ENCODE measurements around the gene PPP2R2C.

The PPP2R2C gene

DNA sequence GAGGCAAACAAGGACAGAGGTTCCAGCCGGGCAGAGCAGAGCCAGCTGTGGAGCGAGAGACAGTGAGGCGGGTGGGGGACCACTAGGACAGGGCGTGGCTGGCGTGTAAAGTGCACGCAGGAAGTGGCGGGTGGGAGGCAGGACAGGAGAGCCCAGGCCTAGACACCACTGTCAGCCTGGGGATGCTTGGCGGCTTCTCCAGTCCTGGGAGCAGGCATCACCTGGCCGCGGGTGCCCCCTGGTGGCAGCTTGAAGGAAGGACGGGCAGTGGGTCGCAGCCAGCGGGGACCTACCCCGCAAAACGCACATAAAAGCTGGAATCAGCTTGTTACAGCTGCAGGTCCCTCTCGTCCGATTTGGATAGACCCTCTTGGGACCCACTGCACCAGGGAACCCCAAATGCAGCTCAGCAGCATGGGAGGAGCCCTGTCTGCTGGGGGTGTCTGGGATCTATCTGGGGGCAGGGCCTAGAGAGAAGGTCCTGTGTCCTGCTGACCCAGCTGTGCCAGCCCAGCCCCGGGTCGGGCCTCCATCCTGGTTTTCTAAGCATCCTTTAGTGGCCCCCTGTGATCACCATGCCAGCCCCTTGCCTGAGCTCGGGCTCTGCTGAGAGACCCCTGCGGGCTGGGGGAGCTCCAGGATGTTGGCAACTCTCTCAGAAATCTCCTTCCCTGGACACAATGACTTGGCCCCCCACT lies 145.0 kb downstream of the PPP2R2C start:
- peak; percentile 70 for DNase-seq (ENCODE audit: low read depth)

DNA sequence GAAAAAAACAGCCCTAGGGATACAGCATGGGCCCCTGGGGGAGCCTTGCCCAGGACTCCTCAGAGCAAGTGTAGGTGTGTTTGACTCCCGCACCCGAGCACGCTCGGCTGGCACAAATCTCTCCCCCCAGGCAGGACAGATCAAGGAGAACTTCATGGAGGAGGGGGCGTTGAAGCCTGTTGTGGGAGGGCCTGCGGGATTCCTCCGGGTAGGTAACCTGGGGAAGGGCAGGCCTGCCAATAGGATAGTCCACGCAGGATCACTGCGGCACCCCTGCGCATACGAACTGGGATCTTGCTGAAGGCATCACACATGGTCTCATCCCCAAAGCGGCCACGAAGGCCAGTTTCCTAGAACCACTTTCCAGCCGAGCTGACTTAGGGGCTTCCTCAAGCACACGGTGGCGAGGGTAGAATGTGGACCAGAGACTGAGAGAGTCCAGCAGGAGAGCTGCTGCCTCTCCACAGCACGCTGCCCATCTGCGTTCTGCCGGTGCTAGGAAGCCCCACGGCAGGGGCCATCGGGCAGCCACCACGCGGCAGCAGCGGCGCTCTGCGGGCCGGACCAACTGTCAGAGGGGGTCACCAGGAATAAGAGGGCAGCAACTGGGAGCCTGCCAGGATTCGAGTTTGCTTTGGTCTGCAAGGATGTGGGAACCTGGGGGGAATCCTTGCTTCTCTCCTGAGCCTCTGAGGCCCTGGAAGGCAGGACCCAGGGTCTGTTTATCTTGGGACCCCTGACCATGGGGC lies 145.9 kb downstream of the PPP2R2C start:
- no peak for DNase-seq (ENCODE audit: low read depth)

DNA sequence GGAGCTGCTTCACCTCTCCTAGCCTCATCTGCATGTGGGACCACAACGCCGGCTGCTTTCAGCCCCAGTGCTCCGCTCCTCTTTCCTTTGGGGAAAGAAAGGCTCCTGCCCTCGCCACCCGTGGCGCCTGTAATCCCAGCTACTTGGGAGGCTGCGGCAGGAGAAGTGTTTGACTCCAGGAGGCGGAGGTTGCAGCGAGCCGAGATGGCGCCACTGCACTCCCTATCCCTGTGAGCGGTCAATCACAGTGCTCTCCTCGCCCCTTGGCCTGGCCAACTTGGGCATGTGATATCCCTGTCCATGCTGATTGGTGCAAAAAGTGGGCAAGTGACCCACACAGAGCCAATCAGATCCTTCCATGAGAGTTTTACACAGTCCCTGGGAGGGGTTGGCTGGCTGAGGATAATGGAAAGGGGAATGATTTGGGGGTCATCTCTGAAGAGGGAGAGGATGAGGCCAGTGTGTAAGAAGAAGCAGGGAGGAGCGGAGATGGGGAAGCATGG lies 146.6 kb downstream of the PPP2R2C start:
- DNase-seq (ENCODE audit: low read depth), result no peak

GRCh38 chr4:6324999-6325787 lies 147.2 kb downstream of the PPP2R2C start:
- no peak for DNase-seq (ENCODE audit: low read depth)

DNA sequence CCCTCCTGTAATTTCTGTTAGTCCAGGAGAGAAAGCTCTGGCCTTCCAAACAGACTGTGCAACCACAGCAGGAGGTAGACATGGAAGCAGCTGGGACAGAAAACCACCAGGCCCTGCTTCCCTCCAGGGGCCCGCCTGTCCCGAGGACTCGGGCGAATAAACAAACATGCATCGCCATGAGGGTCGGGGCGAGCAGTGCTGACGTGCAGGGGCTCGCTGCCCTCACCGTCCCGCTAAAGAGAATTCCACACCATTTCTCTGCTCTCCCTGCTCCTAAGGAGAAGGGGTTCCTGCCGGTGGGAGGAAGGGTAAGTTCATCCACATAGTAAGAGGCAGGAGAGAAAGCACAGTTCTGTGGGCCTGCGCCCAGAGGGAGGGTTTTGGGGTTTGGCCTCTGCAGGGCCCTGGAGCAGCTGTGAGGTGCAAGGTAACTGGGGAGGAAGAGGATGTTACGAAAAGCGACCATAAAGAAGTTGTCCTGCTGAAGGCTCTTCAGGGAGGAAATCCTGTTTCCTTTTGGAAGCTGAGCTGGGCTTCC lies 147.9 kb downstream of the PPP2R2C start:
- DNase-seq (ENCODE audit: low read depth), result no peak

DNA sequence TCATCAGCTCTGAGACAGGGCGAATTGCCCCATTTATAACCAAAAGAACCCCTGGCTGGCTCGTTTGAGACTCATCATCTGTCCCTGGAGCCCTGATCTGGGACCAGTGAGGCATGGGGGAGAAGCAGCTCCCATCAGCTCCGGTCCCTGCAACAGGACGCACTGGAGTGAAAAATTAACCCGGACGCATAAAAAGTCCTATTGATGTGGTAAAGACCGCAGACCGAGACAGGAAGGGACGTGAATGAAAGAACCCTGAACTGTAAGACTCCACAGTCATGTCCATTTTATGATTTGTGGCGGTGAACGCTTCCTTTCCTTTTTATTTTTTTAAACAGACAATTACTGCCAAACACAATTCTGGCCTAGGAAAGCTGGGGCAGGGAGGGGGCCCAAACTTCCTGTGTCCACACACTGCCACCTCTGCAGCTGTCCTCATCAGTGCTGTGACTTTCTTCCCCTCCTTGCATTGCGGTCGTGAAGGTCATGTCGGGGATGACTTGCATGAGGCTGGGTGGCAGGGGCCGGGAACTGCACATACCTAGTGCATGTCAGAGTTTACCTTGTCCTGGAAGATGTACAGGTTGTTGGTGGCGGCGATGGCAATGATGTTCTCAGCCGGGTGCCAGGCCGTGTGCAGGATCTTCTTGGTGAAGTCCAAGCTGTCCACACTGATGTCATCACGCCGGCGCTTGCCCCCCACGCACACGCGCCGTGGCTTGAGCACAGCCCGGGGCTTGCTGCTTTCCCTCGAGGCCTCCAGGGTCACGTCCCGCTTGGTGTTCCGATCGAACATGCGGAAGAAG lies 149.4 kb downstream of the PPP2R2C start:
- DNase-seq (ENCODE audit: low read depth), result no peak

- no peak for DNase-seq (ENCODE audit: low read depth)
Measured at GRCh38 chr4:6322067-6322760, 150.2 kb downstream of the PPP2R2C start.

GRCh38 chr4:6321361-6321760 lies 151.1 kb downstream of the PPP2R2C start:
- DNase-seq (ENCODE audit: low read depth), result no peak

GRCh38 chr4:6320663-6321062 lies 151.8 kb downstream of the PPP2R2C start:
- DNase-seq (ENCODE audit: low read depth), result no peak

DNA sequence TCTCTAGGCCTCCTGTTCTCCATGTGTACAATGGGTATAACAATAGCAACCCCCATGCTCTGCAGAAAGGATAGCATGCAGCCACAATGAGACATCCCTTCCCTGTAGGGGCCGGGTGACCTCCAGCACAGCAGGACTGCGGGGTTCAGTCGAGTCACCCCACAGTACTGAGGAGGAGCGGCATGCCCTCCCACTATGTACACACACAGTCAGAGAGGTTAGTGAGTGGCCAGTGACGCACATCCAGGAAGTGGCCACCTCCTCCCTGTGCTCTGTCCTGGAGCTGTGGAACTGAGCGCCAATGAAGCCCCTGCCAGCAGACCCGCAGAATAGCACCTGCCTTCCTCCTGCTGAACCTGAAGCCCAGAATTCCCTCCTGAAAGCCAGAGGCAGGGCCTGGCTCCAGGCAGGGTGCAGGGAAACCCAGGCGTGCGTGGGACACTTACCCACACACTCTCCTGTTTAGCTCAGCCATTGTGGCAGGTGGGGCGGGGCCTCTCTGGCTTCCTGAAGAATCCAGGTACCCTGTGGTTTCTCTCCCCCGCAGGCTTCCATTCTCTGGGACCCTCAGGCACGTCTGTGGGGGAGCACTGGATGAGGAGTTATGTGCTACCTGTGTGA lies 152.8 kb downstream of the PPP2R2C start:
- DNase-seq (ENCODE audit: low read depth), result no peak

DNA sequence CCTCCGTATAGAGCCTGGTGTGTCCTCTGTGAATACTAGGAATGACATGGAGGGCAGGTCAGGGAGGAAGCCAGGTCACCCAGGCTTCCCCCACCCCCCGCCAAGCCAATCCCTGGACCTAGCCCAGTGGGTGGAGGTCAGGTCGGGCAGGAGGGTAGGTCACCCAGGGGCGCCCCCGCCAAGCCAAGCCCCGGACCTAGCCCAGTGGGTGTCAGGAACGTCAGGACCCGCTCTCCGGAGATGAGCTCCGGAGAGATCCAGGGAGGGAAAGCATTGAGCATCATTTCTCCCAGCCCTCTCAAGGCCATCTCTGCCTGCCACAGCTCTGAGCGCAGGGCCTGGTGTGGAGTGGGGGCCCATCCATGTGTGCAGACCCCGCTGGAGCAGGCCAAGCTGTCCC lies 154.2 kb downstream of the PPP2R2C start:
- DNase-seq (ENCODE audit: low read depth), result no peak

- DNase-seq (ENCODE audit: low read depth), result no peak
Measured at GRCh38 chr4:6316461-6317003, 155.9 kb downstream of the PPP2R2C start.

- no peak for DNase-seq (ENCODE audit: low read depth)
Measured at GRCh38 chr4:6313216-6313615, 159.2 kb downstream of the PPP2R2C start.

GRCh38 chr4:6309777-6310176 lies 162.6 kb downstream of the PPP2R2C start:
- no peak for DNase-seq (ENCODE audit: low read depth)

- peak; percentile 8 for DNase-seq (ENCODE audit: low read depth)
Measured at GRCh38 chr4:6308899-6309643, 163.3 kb downstream of the PPP2R2C start.

GRCh38 chr4:6307891-6308290 lies 164.5 kb downstream of the PPP2R2C start:
- no peak for DNase-seq (ENCODE audit: low read depth)

GRCh38 chr4:6307230-6307629 lies 165.2 kb downstream of the PPP2R2C start:
- no peak for DNase-seq (ENCODE audit: low read depth)

- no peak for DNase-seq (ENCODE audit: low read depth)
Measured at GRCh38 chr4:6306299-6306698, 166.1 kb downstream of the PPP2R2C start.

DNA sequence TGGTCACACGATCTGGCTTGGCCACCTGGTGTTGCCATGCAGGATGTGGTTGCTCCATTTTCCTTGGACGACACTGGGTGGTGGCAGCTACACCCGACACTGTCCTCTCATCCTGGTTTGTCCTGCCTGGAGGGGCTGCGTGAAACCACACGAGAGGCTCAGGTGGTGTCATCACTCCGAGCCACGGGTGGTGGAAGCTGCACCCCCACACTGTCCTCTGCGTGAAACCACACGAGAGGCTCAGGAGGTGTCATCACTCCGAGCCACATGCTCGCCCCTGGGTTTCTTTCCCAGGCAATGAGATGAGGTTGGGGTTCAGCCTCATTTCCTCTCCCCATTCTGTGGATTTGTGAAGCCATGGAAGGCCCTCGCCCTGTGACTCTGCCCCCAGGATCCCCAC lies 168.5 kb downstream of the PPP2R2C start:
- no peak for DNase-seq (ENCODE audit: low read depth)
